HFF-Myc (cell line): ENCODE measurements around the gene MARS1.

ENCODE experiments used
- DNase-seq: peaks from one replicate; pipeline ENCODE4 v3.0.0-alpha.2; 2011; ENCODE audit warnings: low read depth; ENCODE audit errors: extremely low read depth
- H3K4me3 ChIP-seq: replicated peaks from 2 replicates; pipeline ENCODE4 v1.5.1; 2011; ENCODE audit warnings: low read depth, mild to moderate bottlenecking, control low read depth, low read length
- TF ChIP-seq, protein P1 (sequence below): IDR thresholded peaks from 2 replicates; pipeline ENCODE4 v1.5.1; 2012; ENCODE audit warnings: mild to moderate bottlenecking, low read depth, low read length, control low read depth; ENCODE audit errors: missing control alignments

MARS1 gene

GRCh38 chr12:57564178-57564740 is 76.4 kb downstream of the MARS1 start:
- TF ChIP-seq, protein P1, sequence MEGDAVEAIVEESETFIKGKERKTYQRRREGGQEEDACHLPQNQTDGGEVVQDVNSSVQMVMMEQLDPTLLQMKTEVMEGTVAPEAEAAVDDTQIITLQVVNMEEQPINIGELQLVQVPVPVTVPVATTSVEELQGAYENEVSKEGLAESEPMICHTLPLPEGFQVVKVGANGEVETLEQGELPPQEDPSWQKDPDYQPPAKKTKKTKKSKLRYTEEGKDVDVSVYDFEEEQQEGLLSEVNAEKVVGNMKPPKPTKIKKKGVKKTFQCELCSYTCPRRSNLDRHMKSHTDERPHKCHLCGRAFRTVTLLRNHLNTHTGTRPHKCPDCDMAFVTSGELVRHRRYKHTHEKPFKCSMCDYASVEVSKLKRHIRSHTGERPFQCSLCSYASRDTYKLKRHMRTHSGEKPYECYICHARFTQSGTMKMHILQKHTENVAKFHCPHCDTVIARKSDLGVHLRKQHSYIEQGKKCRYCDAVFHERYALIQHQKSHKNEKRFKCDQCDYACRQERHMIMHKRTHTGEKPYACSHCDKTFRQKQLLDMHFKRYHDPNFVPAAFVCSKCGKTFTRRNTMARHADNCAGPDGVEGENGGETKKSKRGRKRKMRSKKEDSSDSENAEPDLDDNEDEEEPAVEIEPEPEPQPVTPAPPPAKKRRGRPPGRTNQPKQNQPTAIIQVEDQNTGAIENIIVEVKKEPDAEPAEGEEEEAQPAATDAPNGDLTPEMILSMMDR, result no peak
- no peak overlapping the region for H3K4me3 ChIP-seq
- DNase-seq, result no peak
